WTC11 (cell line): ENCODE measurements around the gene NBEA. TPM values are rescaled to one million over a fixed set of nuclear protein-coding genes. Genes with fewer than 3 reads are reported as not detected.

ENCODE experiments used
- ATAC-seq: fragments of 200-7000 bp; cut with Tn5 transposase; 2 replicates; pipeline ENCODE4 v1.10.0; 2021; ENCODE audit warnings: mild to moderate bottlenecking, moderate library complexity
- CTCF ChIA-PET: fragments of 300-600 bp; sonication (Branson Sonifier 250); formaldehyde crosslinking; loops from one replicate; lab custom pipeline; 2021; ENCODE audit warnings: antibody characterized with exemption; lab: Charles Lee
- POLR2A ChIA-PET: fragments of 350-600 bp; sonication (Branson Sonifier 250); formaldehyde crosslinking; loops from one replicate; lab custom pipeline; 2021; ENCODE audit warnings: antibody characterized with exemption; lab: Charles Lee
- DNase-seq: peaks from one replicate; pipeline ENCODE4 v3.0.0; 2021; ENCODE audit warnings: low spot score
- H3K27ac Mint-ChIP-seq: 2 replicates; pipeline ENCODE4 v1.8.0; 2021; ENCODE audit warnings: mixed read lengths
- H3K27me3 Mint-ChIP-seq: 2 replicates; pipeline ENCODE4 v1.8.0; 2021; ENCODE audit warnings: low read depth, mild to moderate bottlenecking, moderate library complexity, mixed read lengths
- H3K36me3 Mint-ChIP-seq: 2 replicates; pipeline ENCODE4 v1.8.0; 2021; ENCODE audit warnings: mixed read lengths
- H3K4me1 Mint-ChIP-seq: 2 replicates; pipeline ENCODE4 v1.8.0; 2022; ENCODE audit warnings: mixed read lengths
- H3K4me3 Mint-ChIP-seq: 2 replicates; pipeline ENCODE4 v1.8.0; 2021; ENCODE audit warnings: mild to moderate bottlenecking, moderate library complexity, mixed read lengths
- H3K9me3 Mint-ChIP-seq: 2 replicates; pipeline ENCODE4 v1.8.0; 2021; ENCODE audit warnings: mixed read lengths
- CDX4 ChIP-seq: fragments of 250-450 bp; sonication (Bioruptor Pico); IDR thresholded peaks from 2 replicates; pipeline ENCODE4 v1.9.0; 2021; ENCODE audit warnings: moderate library complexity, mild to moderate bottlenecking, inconsistent platforms, borderline replicate concordance
- CTCF ChIP-seq: fragments of 200-600 bp; IDR thresholded peaks from 2 replicates; pipeline ENCODE4 v1.8.0; 2022; ENCODE audit warnings: antibody characterized with exemption
- HMGA2 ChIP-seq: fragments of 250-450 bp; sonication (Bioruptor Pico); IDR thresholded peaks from 2 replicates; pipeline ENCODE4 v1.4.0; 2021; ENCODE audit warnings: mild to moderate bottlenecking, moderate library complexity
- IRF1 ChIP-seq: sonication (generic); formaldehyde crosslinking; IDR thresholded peaks from 2 replicates; pipeline ENCODE4 v1.8.0; 2023; ENCODE audit warnings: missing genetic modification reagents
- IRF2 ChIP-seq: sonication (generic); formaldehyde crosslinking; IDR thresholded peaks from 2 replicates; pipeline ENCODE4 v1.8.0; 2022; ENCODE audit warnings: low read depth, missing genetic modification reagents, borderline replicate concordance
- MXD4 ChIP-seq: fragments of 250-450 bp; sonication (Bioruptor Pico); IDR thresholded peaks from 2 replicates; pipeline ENCODE4 v1.8.0; 2021; ENCODE audit warnings: mild to moderate bottlenecking, moderate library complexity, borderline replicate concordance
- OVOL2 ChIP-seq: fragments of 250-450 bp; sonication (Bioruptor Pico); IDR thresholded peaks from 2 replicates; pipeline ENCODE4 v1.9.0; 2021; ENCODE audit warnings: mild to moderate bottlenecking, borderline replicate concordance
- RELA ChIP-seq: sonication (generic); formaldehyde crosslinking; IDR thresholded peaks from 2 replicates; pipeline ENCODE4 v1.8.1; 2022; ENCODE audit warnings: missing genetic modification reagents, mild to moderate bottlenecking, borderline replicate concordance
- SMAD4 ChIP-seq: sonication (generic); formaldehyde crosslinking; IDR thresholded peaks from 2 replicates; pipeline ENCODE4 v1.8.0; 2022; ENCODE audit warnings: mild to moderate bottlenecking, missing genetic modification reagents
- SOX15 ChIP-seq: fragments of 250-450 bp; sonication (Bioruptor Pico); IDR thresholded peaks from 2 replicates; pipeline ENCODE4 v1.9.0; 2021; ENCODE audit warnings: mild to moderate bottlenecking
- TP53 ChIP-seq: sonication (generic); formaldehyde crosslinking; IDR thresholded peaks from 2 replicates; pipeline ENCODE4 v1.8.1; 2023; ENCODE audit warnings: mild to moderate bottlenecking, missing genetic modification reagents
- USF2 ChIP-seq: sonication (generic); formaldehyde crosslinking; IDR thresholded peaks from 2 replicates; pipeline ENCODE4 v1.8.1; 2023; ENCODE audit warnings: mild to moderate bottlenecking, missing genetic modification reagents, moderate library complexity
- ZNF532 ChIP-seq: fragments of 250-450 bp; sonication (Bioruptor Pico); IDR thresholded peaks from 2 replicates; pipeline ENCODE4 v1.9.0; 2021; ENCODE audit warnings: mild to moderate bottlenecking, borderline replicate concordance
- ZSCAN18 ChIP-seq: fragments of 250-450 bp; sonication (Bioruptor Pico); IDR thresholded peaks from 2 replicates; pipeline ENCODE4 v2.1.2; 2022; ENCODE audit warnings: mild to moderate bottlenecking, moderate library complexity
- total RNA-seq: library from RNA; stranded (reverse); gene quantifications from 3 replicates; pipeline ENCODE4 v1.2.3, GENCODE V29; 2021
- TF ChIP-seq, protein P1 (sequence below): fragments of 250-450 bp; sonication (Bioruptor Pico); IDR thresholded peaks from 2 replicates; pipeline ENCODE4 v1.9.0; 2021; ENCODE audit warnings: mild to moderate bottlenecking
- TF ChIP-seq, protein P2 (sequence below): sonication (generic); formaldehyde crosslinking; IDR thresholded peaks from 2 replicates; pipeline ENCODE4 v1.8.1; 2023; ENCODE audit warnings: mild to moderate bottlenecking, missing genetic modification reagents, borderline replicate concordance
- TF ChIP-seq, protein P3 (sequence below): sonication (generic); formaldehyde crosslinking; IDR thresholded peaks from 2 replicates; pipeline ENCODE4 v1.8.0; 2023; ENCODE audit warnings: missing genetic modification reagents, mild to moderate bottlenecking, borderline replicate concordance

Gene NBEA
- total RNA-seq, 1 experiment from 2014 or later: 20.9 TPM

DNA sequence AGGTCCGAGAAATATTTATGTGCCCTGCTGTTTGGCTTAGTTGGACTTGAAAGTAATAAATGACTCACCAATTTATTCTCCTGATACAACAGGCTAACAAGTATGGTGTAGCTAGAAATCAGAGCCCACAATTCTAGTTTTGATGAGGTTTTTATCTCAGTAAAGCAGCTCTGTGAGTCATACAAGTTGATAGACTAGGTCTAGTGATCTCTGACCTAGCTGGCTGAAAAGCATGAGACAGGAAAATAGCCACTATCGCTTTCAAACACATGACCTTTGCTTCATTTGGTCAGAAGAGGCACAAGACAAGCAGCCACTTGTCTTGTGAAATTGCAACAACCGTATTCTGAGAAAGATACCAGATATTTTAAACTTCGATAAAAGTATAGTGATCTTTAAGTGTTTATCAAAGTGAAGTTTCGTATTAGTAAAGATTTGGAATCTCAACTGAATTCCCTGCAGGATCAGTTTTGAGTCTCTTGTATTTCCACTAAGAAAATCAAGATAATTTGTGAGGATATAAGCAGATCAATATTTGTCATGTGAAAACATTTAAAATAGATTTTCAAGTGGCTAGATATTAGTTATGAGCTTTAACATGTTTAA lies 407.7 kb downstream of the NBEA start (continued):
- TF ChIP-seq CDX4 (no peak), RELA (no peak), IRF2 (no peak), CTCF (no peak), MXD4 (no peak), SOX15 (CRISPR knock-in tag) (no peak), OVOL2 (CRISPR knock-in tag) (no peak), ZSCAN18 (CRISPR knock-in tag) (no peak), SMAD4 (CRISPR knock-in tag) (no peak)

DNA sequence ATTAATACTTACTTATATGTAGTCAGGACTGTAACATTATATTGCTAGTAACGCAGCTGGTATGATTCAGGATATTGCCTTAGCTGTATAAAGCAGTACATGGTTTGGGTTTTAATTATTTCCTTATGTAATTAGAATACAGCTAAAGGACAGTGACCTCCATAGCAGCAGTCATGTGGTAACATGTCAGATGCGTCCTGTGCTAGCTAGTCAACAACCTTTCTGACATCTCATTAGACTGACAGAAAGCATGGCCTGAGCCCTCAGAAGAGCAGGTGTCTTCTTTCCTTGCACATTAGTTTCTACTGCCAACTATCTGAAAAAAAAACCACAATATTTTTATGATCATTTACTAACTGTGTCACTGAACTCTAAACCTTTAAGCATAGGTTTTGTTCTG lies 412.2 kb downstream of the NBEA start:
- DNase-seq (no peak), ATAC-seq (no peak)
- no peaks in the 10 kb centered on the region for H3K27me3 Mint-ChIP-seq
- no peaks in the 10 kb centered on the region for H3K4me1 Mint-ChIP-seq
- POLR2A ChIA-PET: no interaction called here
- H3K27ac Mint-ChIP-seq: no peak overlapping the region
- CTCF ChIA-PET: no interaction called here
- H3K36me3 Mint-ChIP-seq: no peaks in the 10 kb centered on the region
- no peaks in the 10 kb centered on the region for H3K9me3 Mint-ChIP-seq
- no peak overlapping the region for H3K4me3 Mint-ChIP-seq
- no peak for TF ChIP-seq ZNF532
- TF ChIP-seq, protein P1, sequence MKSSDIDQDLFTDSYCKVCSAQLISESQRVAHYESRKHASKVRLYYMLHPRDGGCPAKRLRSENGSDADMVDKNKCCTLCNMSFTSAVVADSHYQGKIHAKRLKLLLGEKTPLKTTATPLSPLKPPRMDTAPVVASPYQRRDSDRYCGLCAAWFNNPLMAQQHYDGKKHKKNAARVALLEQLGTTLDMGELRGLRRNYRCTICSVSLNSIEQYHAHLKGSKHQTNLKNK (CRISPR knock-in tag): no peak
- TF ChIP-seq IRF1: no peak
- TF ChIP-seq, protein P2, sequence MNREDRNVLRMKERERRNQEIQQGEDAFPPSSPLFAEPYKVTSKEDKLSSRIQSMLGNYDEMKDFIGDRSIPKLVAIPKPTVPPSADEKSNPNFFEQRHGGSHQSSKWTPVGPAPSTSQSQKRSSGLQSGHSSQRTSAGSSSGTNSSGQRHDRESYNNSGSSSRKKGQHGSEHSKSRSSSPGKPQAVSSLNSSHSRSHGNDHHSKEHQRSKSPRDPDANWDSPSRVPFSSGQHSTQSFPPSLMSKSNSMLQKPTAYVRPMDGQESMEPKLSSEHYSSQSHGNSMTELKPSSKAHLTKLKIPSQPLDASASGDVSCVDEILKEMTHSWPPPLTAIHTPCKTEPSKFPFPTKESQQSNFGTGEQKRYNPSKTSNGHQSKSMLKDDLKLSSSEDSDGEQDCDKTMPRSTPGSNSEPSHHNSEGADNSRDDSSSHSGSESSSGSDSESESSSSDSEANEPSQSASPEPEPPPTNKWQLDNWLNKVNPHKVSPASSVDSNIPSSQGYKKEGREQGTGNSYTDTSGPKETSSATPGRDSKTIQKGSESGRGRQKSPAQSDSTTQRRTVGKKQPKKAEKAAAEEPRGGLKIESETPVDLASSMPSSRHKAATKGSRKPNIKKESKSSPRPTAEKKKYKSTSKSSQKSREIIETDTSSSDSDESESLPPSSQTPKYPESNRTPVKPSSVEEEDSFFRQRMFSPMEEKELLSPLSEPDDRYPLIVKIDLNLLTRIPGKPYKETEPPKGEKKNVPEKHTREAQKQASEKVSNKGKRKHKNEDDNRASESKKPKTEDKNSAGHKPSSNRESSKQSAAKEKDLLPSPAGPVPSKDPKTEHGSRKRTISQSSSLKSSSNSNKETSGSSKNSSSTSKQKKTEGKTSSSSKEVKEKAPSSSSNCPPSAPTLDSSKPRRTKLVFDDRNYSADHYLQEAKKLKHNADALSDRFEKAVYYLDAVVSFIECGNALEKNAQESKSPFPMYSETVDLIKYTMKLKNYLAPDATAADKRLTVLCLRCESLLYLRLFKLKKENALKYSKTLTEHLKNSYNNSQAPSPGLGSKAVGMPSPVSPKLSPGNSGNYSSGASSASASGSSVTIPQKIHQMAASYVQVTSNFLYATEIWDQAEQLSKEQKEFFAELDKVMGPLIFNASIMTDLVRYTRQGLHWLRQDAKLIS: no peak
- no peak for TF ChIP-seq TP53 (CRISPR knock-in tag)
- TF ChIP-seq MXD4: no peak
- TF ChIP-seq USF2: no peak
- no peak for TF ChIP-seq HMGA2
- TF ChIP-seq, protein P3, sequence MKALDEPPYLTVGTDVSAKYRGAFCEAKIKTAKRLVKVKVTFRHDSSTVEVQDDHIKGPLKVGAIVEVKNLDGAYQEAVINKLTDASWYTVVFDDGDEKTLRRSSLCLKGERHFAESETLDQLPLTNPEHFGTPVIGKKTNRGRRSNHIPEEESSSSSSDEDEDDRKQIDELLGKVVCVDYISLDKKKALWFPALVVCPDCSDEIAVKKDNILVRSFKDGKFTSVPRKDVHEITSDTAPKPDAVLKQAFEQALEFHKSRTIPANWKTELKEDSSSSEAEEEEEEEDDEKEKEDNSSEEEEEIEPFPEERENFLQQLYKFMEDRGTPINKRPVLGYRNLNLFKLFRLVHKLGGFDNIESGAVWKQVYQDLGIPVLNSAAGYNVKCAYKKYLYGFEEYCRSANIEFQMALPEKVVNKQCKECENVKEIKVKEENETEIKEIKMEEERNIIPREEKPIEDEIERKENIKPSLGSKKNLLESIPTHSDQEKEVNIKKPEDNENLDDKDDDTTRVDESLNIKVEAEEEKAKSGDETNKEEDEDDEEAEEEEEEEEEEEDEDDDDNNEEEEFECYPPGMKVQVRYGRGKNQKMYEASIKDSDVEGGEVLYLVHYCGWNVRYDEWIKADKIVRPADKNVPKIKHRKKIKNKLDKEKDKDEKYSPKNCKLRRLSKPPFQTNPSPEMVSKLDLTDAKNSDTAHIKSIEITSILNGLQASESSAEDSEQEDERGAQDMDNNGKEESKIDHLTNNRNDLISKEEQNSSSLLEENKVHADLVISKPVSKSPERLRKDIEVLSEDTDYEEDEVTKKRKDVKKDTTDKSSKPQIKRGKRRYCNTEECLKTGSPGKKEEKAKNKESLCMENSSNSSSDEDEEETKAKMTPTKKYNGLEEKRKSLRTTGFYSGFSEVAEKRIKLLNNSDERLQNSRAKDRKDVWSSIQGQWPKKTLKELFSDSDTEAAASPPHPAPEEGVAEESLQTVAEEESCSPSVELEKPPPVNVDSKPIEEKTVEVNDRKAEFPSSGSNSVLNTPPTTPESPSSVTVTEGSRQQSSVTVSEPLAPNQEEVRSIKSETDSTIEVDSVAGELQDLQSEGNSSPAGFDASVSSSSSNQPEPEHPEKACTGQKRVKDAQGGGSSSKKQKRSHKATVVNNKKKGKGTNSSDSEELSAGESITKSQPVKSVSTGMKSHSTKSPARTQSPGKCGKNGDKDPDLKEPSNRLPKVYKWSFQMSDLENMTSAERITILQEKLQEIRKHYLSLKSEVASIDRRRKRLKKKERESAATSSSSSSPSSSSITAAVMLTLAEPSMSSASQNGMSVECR (CRISPR knock-in tag): no peak
